ENCODE data around the gene PYGB.
"Not testable (repeated sequence)": the region's sequence is repeated elsewhere in the genome, so short reads cannot be mapped to it uniquely, and the experiment has no call there.

The PYGB gene

GRCh38 chr20:25229486-25230165, 18.3 kb upstream of the PYGB start:
- in situ Hi-C loops (cut with MboI; ENCODE audit: low sequenced_read_pairs): no loop called here

GRCh38 chr20:25230166-25230831, 17.6 kb upstream of the PYGB start:
- in situ Hi-C loops (cut with MboI; ENCODE audit: low sequenced_read_pairs): no loop called here

- in situ Hi-C loops (cut with MboI; ENCODE audit: low sequenced_read_pairs): no loop called here
Measured at GRCh38 chr20:25233016-25233772, 14.7 kb upstream of the PYGB start.

GRCh38 chr20:25234009-25234849, 13.7 kb upstream of the PYGB start:
- in situ Hi-C loops (cut with MboI; ENCODE audit: low sequenced_read_pairs): not testable (repeated sequence)

- in situ Hi-C loops (cut with MboI; ENCODE audit: low sequenced_read_pairs): no loop called here
Measured at GRCh38 chr20:25236450-25237304, 11.2 kb upstream of the PYGB start.

- in situ Hi-C loops (cut with MboI; ENCODE audit: low sequenced_read_pairs): no loop called here
Measured at GRCh38 chr20:25237610-25238318, 10.1 kb upstream of the PYGB start.

GRCh38 chr20:25238319-25239037, 9.4 kb upstream of the PYGB start:
- in situ Hi-C loops (cut with MboI; ENCODE audit: low sequenced_read_pairs): no loop called here

GRCh38 chr20:25239387-25240370, 8.2 kb upstream of the PYGB start:
- in situ Hi-C loops (cut with MboI; ENCODE audit: low sequenced_read_pairs): no loop called here

GRCh38 chr20:25240851-25241658, 6.8 kb upstream of the PYGB start:
- in situ Hi-C loops (cut with MboI; ENCODE audit: low sequenced_read_pairs): not testable (repeated sequence)

- in situ Hi-C loops (cut with MboI; ENCODE audit: low sequenced_read_pairs): not testable (repeated sequence)
Measured at GRCh38 chr20:25241659-25241955, 6.3 kb upstream of the PYGB start.

- in situ Hi-C loops (cut with MboI; ENCODE audit: low sequenced_read_pairs): no loop called here
Measured at GRCh38 chr20:25242231-25242630, 5.7 kb upstream of the PYGB start.

- in situ Hi-C loops (cut with MboI; ENCODE audit: low sequenced_read_pairs): no loop called here
Measured at GRCh38 chr20:25243416-25243979, 4.4 kb upstream of the PYGB start.

GRCh38 chr20:25244976-25245375, 2.9 kb upstream of the PYGB start:
- in situ Hi-C loops (cut with MboI; ENCODE audit: low sequenced_read_pairs): no loop called here

GRCh38 chr20:25245461-25245860, 2.4 kb upstream of the PYGB start:
- in situ Hi-C loops (cut with MboI; ENCODE audit: low sequenced_read_pairs): no loop called here

GRCh38 chr20:25246182-25246999, 1.5 kb upstream of the PYGB start:
- in situ Hi-C loops (cut with MboI; ENCODE audit: low sequenced_read_pairs): no loop called here

GRCh38 chr20:25247000-25247517, 826 bp upstream of the PYGB start:
- in situ Hi-C loops (cut with MboI; ENCODE audit: low sequenced_read_pairs): no loop called here
